A549 (cell line): ENCODE measurements around the gene ZNF705A.
"Not testable (repeated sequence)": the region's sequence is repeated elsewhere in the genome, so short reads cannot be mapped to it uniquely, and the experiment has no call there.

Experiments used
- BHLHE40 ChIP-seq: IDR thresholded peaks from 2 replicates; pipeline ENCODE4 v1.6.1; 2012; ENCODE audit warnings: low read depth, low read length, inconsistent platforms
- CBX8 ChIP-seq: fragments of 200-600 bp; sonication (generic); IDR thresholded peaks from 2 replicates; pipeline ENCODE4 v1.6.1; 2016
- CTCF ChIP-seq: fragments of >200 bp; sonication (Bioruptor Twin); formaldehyde crosslinking; IDR thresholded peaks from 3 replicates; pipeline ENCODE4 v1.5.1; 2016
- FOXS1 ChIP-seq: fragments of 250-450 bp; sonication (Bioruptor Pico); IDR thresholded peaks from 2 replicates; pipeline ENCODE4 v1.5.0; 2020; ENCODE audit warnings: mild to moderate bottlenecking, moderate library complexity
- MYC ChIP-seq: IDR thresholded peaks from 2 replicates; pipeline ENCODE4 v1.6.1; 2012; ENCODE audit warnings: mild to moderate bottlenecking, inconsistent platforms, low read length, improper control_type of control experiment, borderline replicate concordance
- NFE2L2 ChIP-seq: fragments of 150-350 bp; conservative IDR thresholded peaks from 2 replicates; pipeline ENCODE4 v1.6.1; 2014; ENCODE audit warnings: low read length
- NPAS2 ChIP-seq: fragments of 250-450 bp; sonication (Bioruptor Pico); IDR thresholded peaks from 2 replicates; pipeline ENCODE4 v1.8.0; 2022; ENCODE audit warnings: mild to moderate bottlenecking, moderate library complexity, borderline replicate concordance
- POLR2A ChIP-seq: IDR thresholded peaks from 2 replicates; pipeline ENCODE4 v1.6.1; 2012; ENCODE audit warnings: mild to moderate bottlenecking, low read length
- REST ChIP-seq: fragments of 200-600 bp; sonication (generic); IDR thresholded peaks from 2 replicates; pipeline ENCODE4 v1.6.1; 2016; ENCODE audit warnings: antibody characterized with exemption, mild to moderate bottlenecking, moderate library complexity
- RFX5 ChIP-seq: fragments of 450-650 bp; IDR thresholded peaks from 2 replicates; pipeline ENCODE4 v1.7.1; 2014; ENCODE audit warnings: antibody characterized with exemption, mild to moderate bottlenecking, moderate library complexity
- USF2 ChIP-seq: fragments of 450-650 bp; IDR thresholded peaks from 2 replicates; pipeline ENCODE4 v1.6.1; 2014; ENCODE audit warnings: antibody characterized with exemption
- ZSCAN20 ChIP-seq: fragments of 250-450 bp; sonication (Bioruptor Pico); IDR thresholded peaks from 2 replicates; pipeline ENCODE4 v1.8.0; 2022; ENCODE audit warnings: mild to moderate bottlenecking, moderate library complexity

GRCh38 chr12:8227732-8228077, 70.9 kb downstream of the ZNF705A start:
- not testable (repeated sequence) for TF ChIP-seq POLR2A; MYC; BHLHE40; CBX8; NFE2L2; REST; CTCF; NPAS2; RFX5; USF2; ZSCAN20 (CRISPR knock-in tag); FOXS1
